Measurements from ENCODE around the gene SEM1. TPM values are rescaled to one million over a fixed set of nuclear protein-coding genes. Genes with fewer than 3 reads are reported as not detected.
A peak's percentile ranks its signal among the peaks of the same experiment; 100 is the strongest.

The SEM1 gene
- total and polyA plus RNA-seq, 2 of the 4 experiments (the other 2 are of a cell fraction) = 17.2 to 38.0 TPM

DNA sequence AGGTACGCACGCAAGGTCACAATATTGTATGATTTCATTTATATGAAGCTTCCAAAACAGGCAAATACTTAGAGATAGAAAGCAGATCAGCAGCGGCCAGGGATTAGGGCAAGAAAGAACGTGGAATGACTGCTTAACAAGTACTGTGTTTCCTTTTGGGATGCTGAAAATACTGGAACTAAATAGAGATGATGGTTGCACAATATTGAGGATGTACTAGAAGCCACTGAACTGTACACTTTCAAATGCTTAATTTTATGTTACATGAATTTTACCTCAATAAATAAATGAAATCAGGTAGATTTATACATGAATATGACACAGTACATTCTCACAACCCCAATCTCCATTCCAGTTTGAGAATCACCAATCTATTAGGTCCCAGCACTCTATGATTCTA lies 15.6 kb downstream of the SEM1 start:
- no CpG with 5 or more reads among the region's 4 CpGs for WGBS, 2 experiments (ENCODE audit: extremely low coverage in 2 of 2, insufficient read length in 1 of 2)
- H2BK20ac ChIP-seq (ENCODE audit: low read depth, low read length) = no peak overlapping the region
- no peak overlapping the region for H3K23ac ChIP-seq (ENCODE audit: low read depth, low read length)
- dilution Hi-C loops (cut with HindIII; ENCODE audit: low sequenced_read_pairs, unreplicated experiment) = no loop called here
- TF ChIP-seq SMC3 (IDR thresholded peaks at IDR 0.05; ENCODE audit: low read depth, low read length) = no peak
- TF ChIP-seq MXI1 (IDR thresholded peaks at IDR 0.05; ENCODE audit: borderline replicate concordance, low read depth, low read length) = no peak
- TF ChIP-seq RFX5 (IDR thresholded peaks at IDR 0.05; ENCODE audit: low read depth, low read length) = no peak
- TF ChIP-seq, protein P1, sequence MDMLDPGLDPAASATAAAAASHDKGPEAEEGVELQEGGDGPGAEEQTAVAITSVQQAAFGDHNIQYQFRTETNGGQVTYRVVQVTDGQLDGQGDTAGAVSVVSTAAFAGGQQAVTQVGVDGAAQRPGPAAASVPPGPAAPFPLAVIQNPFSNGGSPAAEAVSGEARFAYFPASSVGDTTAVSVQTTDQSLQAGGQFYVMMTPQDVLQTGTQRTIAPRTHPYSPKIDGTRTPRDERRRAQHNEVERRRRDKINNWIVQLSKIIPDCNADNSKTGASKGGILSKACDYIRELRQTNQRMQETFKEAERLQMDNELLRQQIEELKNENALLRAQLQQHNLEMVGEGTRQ (IDR thresholded peaks at IDR 0.05; ENCODE audit: low read depth, low read length) = no peak
- TF ChIP-seq POLR2A (IDR thresholded peaks at IDR 0.05; ENCODE audit: low read depth, low read length) = no peak
- peak; percentile 53 for TF ChIP-seq CEBPB (IDR thresholded peaks at IDR 0.05; ENCODE audit: low read depth, low read length)
- no peaks in the 10 kb centered on the region for H3K9me1 ChIP-seq (ENCODE audit: insufficient read depth, low read length)
- H3K9me3 ChIP-seq (ENCODE audit: control insufficient read depth, insufficient read depth, low read length) = no peaks in the 10 kb centered on the region
- H3K9ac ChIP-seq (ENCODE audit: low read depth, low read length) = no peak overlapping the region
- H3K18ac ChIP-seq (ENCODE audit: low read depth, low read length) = no peak overlapping the region
- H2BK120ac ChIP-seq (ENCODE audit: low read depth, low read length) = no peak overlapping the region
- H4K91ac ChIP-seq (ENCODE audit: insufficient read depth, low read depth, low read length) = no peak overlapping the region
- no peak overlapping the region for H2AFZ ChIP-seq (replicated peaks; ENCODE audit: low read length, poor library complexity)
- H3K27me3 ChIP-seq (ENCODE audit: control insufficient read depth, insufficient read depth, low read length) = no peaks in the 10 kb centered on the region
- BruUV-seq (replicated peaks) = no TSS peak
- CTCF ChIA-PET = no interaction called here
- H3K4me1 ChIP-seq (ENCODE audit: control insufficient read depth, insufficient read depth, low read length) = no peaks in the 10 kb centered on the region
- no peak overlapping the region for H2AK9ac ChIP-seq (replicated peaks; ENCODE audit: low read depth, low read length, poor library complexity)
- no peak overlapping the region for H2BK5ac ChIP-seq (ENCODE audit: low read depth, low read length, poor library complexity, severe bottlenecking)
- intact Hi-C loops (cut with micrococcal nuclease) = no loop called here
- peaks cover 5% of the 10 kb centered on the region; the same call in 1 of the 2 replicates for H3K36me3 ChIP-seq (ENCODE audit: control insufficient read depth, insufficient read depth, low read length)
- no peak overlapping the region for H3K27ac ChIP-seq (ENCODE audit: insufficient read depth, low read length)
- POLR2A ChIA-PET (ENCODE audit: unreplicated experiment) = no interaction called here
- H3K14ac ChIP-seq (replicated peaks; ENCODE audit: low read depth, low read length) = no peak overlapping the region
- in situ Hi-C loops (cut with MboI; ENCODE audit: low sequenced_read_pairs) = no loop called here
- H3K56ac ChIP-seq (ENCODE audit: extremely low read depth, insufficient read depth, low read length) = no peak overlapping the region
- no peak overlapping the region for H2AK5ac ChIP-seq (ENCODE audit: low read depth, low read length)
- H4K20me1 ChIP-seq (ENCODE audit: insufficient read depth, low read length) = peaks cover 13% of the 10 kb centered on the region; the same call in 1 of the 2 replicates
- H3K79me1 ChIP-seq (ENCODE audit: low read depth in 1 of 2, low read length in 2 of 2) = peaks cover 5 to 19% of the 10 kb centered on the region in 2 experiments; a peak in 3 of 4 replicates
- H2BK15ac ChIP-seq (ENCODE audit: low read depth, low read length) = no peak overlapping the region
- no peak overlapping the region for H3K4me3 ChIP-seq (ENCODE audit: insufficient read depth, low read depth, low read length)
- ATAC-seq (ENCODE audit: low read depth) (no peak), DNase-seq (no peak)
- no peak overlapping the region for H3K4me2 ChIP-seq (ENCODE audit: low read depth, low read length)
- H3K4ac ChIP-seq (ENCODE audit: low read depth, low read length) = no peak overlapping the region
- H4K8ac ChIP-seq (ENCODE audit: low read depth in 2 of 2, low read length in 2 of 2) = no peak overlapping the region
- H4K5ac ChIP-seq (ENCODE audit: low read depth, low read length) = no peak overlapping the region
